Endothelial cell of umbilical vein (primary cell): ENCODE measurements around the gene NAA16. TPM values are rescaled to one million over a fixed set of nuclear protein-coding genes. Genes with fewer than 3 reads are reported as not detected.

ENCODE experiments used
- BruUV-seq: library from RNA; stranded (reverse); fragments of 400-500 nt; replicated peaks from 2 replicates; lab custom pipeline; 2021; lab: Mats Ljungman, UMichigan
- CTCF ChIA-PET: fragments of 300-600, 350-600 bp; sonication (Branson Sonifier 250); formaldehyde crosslinking; loops from one replicate; lab custom pipeline; 2021; ENCODE audit warnings: antibody characterized with exemption, inconsistent platforms; lab: Charles Lee
- POLR2A ChIA-PET: fragments of 300-600, 350-600 bp; sonication (Branson Sonifier 250); formaldehyde crosslinking; loops from one replicate; lab custom pipeline; 2021; ENCODE audit warnings: antibody characterized with exemption, inconsistent platforms; lab: Charles Lee
- DNase-seq: peaks from one replicate; pipeline ENCODE4 v3.0.0-alpha.2; 2011; ENCODE audit warnings: low read depth, low spot score
- FAIRE-seq: peaks from 2 replicates; lab custom pipeline; 2011; peaks lifted over from hg19 to GRCh38; lab: Jason Lieb, UNC
- H2AFZ ChIP-seq: 2 replicates; pipeline ENCODE4 v1.6.0; 2012; ENCODE audit warnings: low read depth, low read length, control low read depth, inconsistent platforms
- H3K27ac ChIP-seq: 2 replicates; pipeline ENCODE4 v1.5.1; 2011; ENCODE audit warnings: low read depth, mild to moderate bottlenecking, control low read depth, low read length, moderate library complexity; ENCODE audit not compliant: insufficient read depth
- H3K27me3 ChIP-seq, 2 experiments: 2 replicates each; pipeline versions ENCODE4 v1.6.0 to v1.6.1; 2011; ENCODE audit warnings: low read length in 2 of 2, mixed read lengths in 1 of 2; ENCODE audit not compliant: control insufficient read depth in 2 of 2, insufficient read depth in 2 of 2
- H3K36me3 ChIP-seq, 2 experiments: 2 replicates in 1 of 2; 3 replicates in 1 of 2; pipeline ENCODE4 v1.5.1; 2011; ENCODE audit warnings: low read length in 2 of 2, mild to moderate bottlenecking in 1 of 2, moderate library complexity in 1 of 2; ENCODE audit not compliant: control insufficient read depth in 2 of 2, insufficient read depth in 2 of 2; ENCODE audit errors: extremely low read depth in 1 of 2
- H3K4me1 ChIP-seq: 3 replicates; pipeline ENCODE4 v1.5.1; 2011; ENCODE audit warnings: mild to moderate bottlenecking, low read length; ENCODE audit not compliant: control insufficient read depth, insufficient read depth; ENCODE audit errors: extremely low read depth
- H3K4me2 ChIP-seq: 2 replicates; pipeline ENCODE4 v1.6.1; 2011; ENCODE audit warnings: low read length, control low read depth, mixed read lengths; ENCODE audit not compliant: insufficient read depth
- H3K4me3 ChIP-seq, 3 experiments: fragments of 200-600 bp in 1 of 3; sonication (generic), shearing (Covaris generic) in 1 of 3; replicated peaks in 1 of 3; 2 replicates each; pipeline ENCODE4 v1.5.1; 2011 to 2016; ENCODE audit warnings: control low read depth in 3 of 3, low read length in 3 of 3, mild to moderate bottlenecking in 2 of 3, inconsistent platforms in 1 of 3, low read depth in 1 of 3, moderate library complexity in 1 of 3; ENCODE audit not compliant: insufficient read depth in 1 of 3
- H3K79me2 ChIP-seq: 2 replicates; pipeline ENCODE4 v1.6.0; 2012; ENCODE audit warnings: low read length, inconsistent platforms; ENCODE audit not compliant: control insufficient read depth, insufficient read depth
- H3K9ac ChIP-seq: replicated peaks from 2 replicates; pipeline ENCODE3; 2011; ENCODE audit warnings: low read length, control low read depth; ENCODE audit not compliant: insufficient read depth; ENCODE audit errors: extremely low read depth
- H3K9me1 ChIP-seq: replicated peaks from 3 replicates; pipeline ENCODE4 v1.6.0; 2011; ENCODE audit warnings: mild to moderate bottlenecking, low read length; ENCODE audit not compliant: control insufficient read depth, insufficient read depth; ENCODE audit errors: extremely low read depth
- H3K9me3 ChIP-seq: replicated peaks from 2 replicates; pipeline ENCODE4 v1.5.1; 2012; ENCODE audit warnings: low read length, inconsistent platforms; ENCODE audit not compliant: control insufficient read depth, insufficient read depth
- H4K20me1 ChIP-seq: replicated peaks from 2 replicates; pipeline ENCODE3; 2011; ENCODE audit warnings: mild to moderate bottlenecking, low read length; ENCODE audit not compliant: control insufficient read depth, insufficient read depth; ENCODE audit errors: extremely low read depth
- EZH2 ChIP-seq: IDR thresholded peaks from 2 replicates; pipeline ENCODE4 v1.6.1; 2012; ENCODE audit warnings: borderline replicate concordance, low read depth, mild to moderate bottlenecking, moderate library complexity, low read length, inconsistent platforms; ENCODE audit not compliant: severe bottlenecking
- FOS ChIP-seq: IDR thresholded peaks from 2 replicates; pipeline ENCODE4 v1.6.1; 2011; ENCODE audit warnings: mild to moderate bottlenecking, low read length, moderate library complexity, borderline replicate concordance; ENCODE audit not compliant: insufficient read depth
- GATA2 ChIP-seq: IDR thresholded peaks from 2 replicates; pipeline ENCODE4 v1.7.0; 2011; ENCODE audit warnings: low read depth, mild to moderate bottlenecking, moderate library complexity, mixed read lengths, low read length; ENCODE audit not compliant: insufficient read length, insufficient read depth
- JUN ChIP-seq: IDR thresholded peaks from 2 replicates; pipeline ENCODE4 v1.6.1; 2011; ENCODE audit warnings: borderline replicate concordance, low read depth; ENCODE audit not compliant: insufficient read length, insufficient read depth
- MYC ChIP-seq: IDR thresholded peaks from one replicate; pipeline ENCODE4 v1.6.1; 2011; ENCODE audit warnings: mild to moderate bottlenecking, low read depth, low read length
- POLR2A ChIP-seq: IDR thresholded peaks from 2 replicates; pipeline ENCODE4 v1.6.1; 2012; ENCODE audit warnings: low read depth, mild to moderate bottlenecking, control low read depth, low read length
- POLR2AphosphoS5 ChIP-seq: IDR thresholded peaks from 2 replicates; pipeline ENCODE4 v1.6.1; 2012; ENCODE audit warnings: low read depth, mild to moderate bottlenecking, control low read depth, low read length, moderate library complexity; ENCODE audit not compliant: insufficient read depth
- dilution Hi-C: fragments of 300-500 bp; cut with MboI; formaldehyde crosslinking; loops from one replicate; pipeline ENCODE4 v1.15.0; 2019; ENCODE audit warnings: low sequenced_read_pairs; ENCODE audit not compliant: extremely low pct_ligation_motif_present
- intact Hi-C: fragments of 100-400 bp; cut with micrococcal nuclease; formaldehyde crosslinking; loops from one replicate; pipeline ENCODE4 v1.10.0; 2022
- polyA plus RNA-seq, 4 experiments: library from polyadenylated mRNA; depleted of rRNA in 3 of 4; stranded (reverse) in 3 of 4; unstranded in 1 of 4; fragments of >200 nt; gene quantifications; 2 replicates each; pipeline versions ENCODE4 v1.2.1 to v1.2.3, GENCODE V29; 2011 to 2012; ENCODE audit warnings: missing spikeins in 1 of 4
- total RNA-seq: library from RNA; stranded (reverse); gene quantifications from 2 replicates; pipeline ENCODE4 v1.2.3, GENCODE V29; 2021
- TF ChIP-seq, protein P1 (sequence below), 2 donors: IDR thresholded peaks; 1 replicate in 1 of 2; 2 replicates in 1 of 2; pipeline ENCODE4 v1.5.1; 2011; ENCODE audit warnings: low read length in 2 of 2, mild to moderate bottlenecking in 2 of 2, moderate library complexity in 2 of 2, control low read depth in 1 of 2, inconsistent platforms in 1 of 2, low read depth in 1 of 2; ENCODE audit not compliant: insufficient read depth in 1 of 2; ENCODE audit errors: extremely low read depth in 1 of 2
- TF ChIP-seq, protein P2 (sequence below): IDR thresholded peaks from 2 replicates; pipeline ENCODE4 v1.6.1; 2011; ENCODE audit not compliant: insufficient read depth, insufficient read length

The NAA16 gene
- total and polyA plus RNA-seq, 2 donors (not counting 3 experiments of a cell fraction or from before 2014, with no cell fraction given): 8.6 to 26.1 TPM

DNA sequence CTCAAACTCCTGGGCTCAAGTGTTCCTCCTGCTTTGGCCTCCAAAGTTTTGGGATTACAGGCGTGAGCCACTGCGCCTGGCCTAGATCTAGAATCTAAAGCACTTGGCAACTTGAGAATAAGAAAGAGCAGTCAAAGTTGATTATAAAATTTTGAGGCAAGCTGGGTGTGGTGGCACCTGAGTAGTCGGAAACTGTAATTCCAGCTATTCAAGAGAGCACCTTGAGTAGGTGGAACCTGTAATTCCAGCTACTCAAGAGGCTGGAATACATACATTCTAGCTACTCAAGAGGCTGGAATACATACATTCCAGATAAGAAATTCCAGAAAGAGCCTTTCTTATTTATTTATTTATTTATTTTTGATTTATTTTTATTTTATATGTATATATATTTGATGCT lies 8.3 kb upstream of the NAA16 start:
- BruUV-seq: no TSS peak
- no peak for FAIRE-seq

More for the DNA sequence above, 8.3 kb upstream of the NAA16 start:
- Histone ChIP-seq H4K20me1 (no peaks in the 10 kb centered on the region), H3K9me1 (no peaks in the 10 kb centered on the region), H3K9ac (no peak overlapping the region), H3K4me1 (peaks cover 9% of the 10 kb centered on the region), H3K4me3 (no peak overlapping the region), H2AFZ (no peak overlapping the region), H3K27me3 (no peaks in the 10 kb centered on the region), H3K4me2 (no peak overlapping the region), H3K27ac (no peak overlapping the region), H3K36me3 (no peaks in the 10 kb centered on the region), H3K79me2 (no peaks in the 10 kb centered on the region), H3K9me3 (no peaks in the 10 kb centered on the region)
- intact Hi-C loops: no loop called here
- no peak for TF ChIP-seq FOS
- TF ChIP-seq, protein P1, sequence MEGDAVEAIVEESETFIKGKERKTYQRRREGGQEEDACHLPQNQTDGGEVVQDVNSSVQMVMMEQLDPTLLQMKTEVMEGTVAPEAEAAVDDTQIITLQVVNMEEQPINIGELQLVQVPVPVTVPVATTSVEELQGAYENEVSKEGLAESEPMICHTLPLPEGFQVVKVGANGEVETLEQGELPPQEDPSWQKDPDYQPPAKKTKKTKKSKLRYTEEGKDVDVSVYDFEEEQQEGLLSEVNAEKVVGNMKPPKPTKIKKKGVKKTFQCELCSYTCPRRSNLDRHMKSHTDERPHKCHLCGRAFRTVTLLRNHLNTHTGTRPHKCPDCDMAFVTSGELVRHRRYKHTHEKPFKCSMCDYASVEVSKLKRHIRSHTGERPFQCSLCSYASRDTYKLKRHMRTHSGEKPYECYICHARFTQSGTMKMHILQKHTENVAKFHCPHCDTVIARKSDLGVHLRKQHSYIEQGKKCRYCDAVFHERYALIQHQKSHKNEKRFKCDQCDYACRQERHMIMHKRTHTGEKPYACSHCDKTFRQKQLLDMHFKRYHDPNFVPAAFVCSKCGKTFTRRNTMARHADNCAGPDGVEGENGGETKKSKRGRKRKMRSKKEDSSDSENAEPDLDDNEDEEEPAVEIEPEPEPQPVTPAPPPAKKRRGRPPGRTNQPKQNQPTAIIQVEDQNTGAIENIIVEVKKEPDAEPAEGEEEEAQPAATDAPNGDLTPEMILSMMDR (IDR thresholded peaks at IDR 0.05; ENCODE audit: extremely low read depth in 1 of 2, insufficient read depth in 1 of 2, low read depth in 1 of 2, low read length in 2 of 2): no peak
- TF ChIP-seq JUN: no peak
- TF ChIP-seq, protein P2, sequence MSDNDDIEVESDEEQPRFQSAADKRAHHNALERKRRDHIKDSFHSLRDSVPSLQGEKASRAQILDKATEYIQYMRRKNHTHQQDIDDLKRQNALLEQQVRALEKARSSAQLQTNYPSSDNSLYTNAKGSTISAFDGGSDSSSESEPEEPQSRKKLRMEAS: no peak
- no peak for TF ChIP-seq MYC
- no peak for TF ChIP-seq GATA2
- TF ChIP-seq POLR2AphosphoS5: no peak
- no peak for TF ChIP-seq POLR2A
- no peak for TF ChIP-seq EZH2
- ChIA-PET POLR2A (no interaction called here), CTCF (no interaction called here)
- dilution Hi-C loops: no loop called here
- no peak for DNase-seq
